Erythroblast (primary cell): ENCODE data around the gene MTHFD1.

Source experiments
- DNase-seq, 2 experiments: peaks; one replicate each; lab custom pipeline; 2025; lab: John Stamatoyannopoulos, UW
- GATA1 ChIP-seq: IDR thresholded peaks from 2 replicates; pipeline ENCODE4 v1.6.1; 2011; ENCODE audit warnings: low read depth, mild to moderate bottlenecking, control low read depth, low read length, moderate library complexity
- POLR2A ChIP-seq: IDR thresholded peaks from 2 replicates; pipeline ENCODE4 v1.6.1; 2011; ENCODE audit warnings: mild to moderate bottlenecking, low read length

MTHFD1 gene

DNA sequence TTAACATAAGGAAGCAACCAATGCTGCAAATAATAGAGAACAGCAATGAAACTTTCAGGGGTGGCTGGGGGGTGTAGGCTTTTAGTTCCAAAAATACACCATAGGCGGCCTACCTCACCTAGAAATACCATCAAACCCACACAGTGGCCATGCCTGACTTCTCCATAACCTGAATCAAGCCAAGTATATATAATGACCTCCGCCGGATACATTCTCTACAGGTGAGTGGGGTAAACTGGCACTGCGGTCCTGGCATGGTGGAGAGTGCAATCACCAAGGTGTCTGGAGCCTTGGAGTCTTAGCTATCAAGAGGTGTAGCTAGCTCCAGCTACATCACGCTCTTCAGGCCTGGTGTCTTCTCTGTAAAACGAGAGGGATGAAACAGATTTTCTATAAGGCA is 114.3 kb downstream of the MTHFD1 start:
- TF ChIP-seq GATA1, result no peak
- TF ChIP-seq POLR2A, result no peak
- DNase-seq, result no peak

GRCh38 chr14:64502887-64503433 is 114.8 kb downstream of the MTHFD1 start:
- no peak for TF ChIP-seq GATA1
- TF ChIP-seq POLR2A, result no peak
- DNase-seq, result peak; percentile 67 to 73

GRCh38 chr14:64503434-64504309 is 115.5 kb downstream of the MTHFD1 start, which contains the start of gene ZBTB25:
Gene ZBTB25, minus strand, starts transcription at chr14:64503838. Its CDS starts 13,305 bp downstream, at chr14:64490533.
- peak; percentile 94 for DNase-seq
- peak; percentile 82 for TF ChIP-seq POLR2A
- TF ChIP-seq GATA1, result no peak

GRCh38 chr14:64504310-64504896 is 116.2 kb downstream of the MTHFD1 start, which contains the start of gene ZBTB1:
Gene ZBTB1, plus strand, starts transcription at chr14:64504770. Its CDS starts 16,735 bp downstream, at chr14:64521505.
- peak; percentile 87 to 90 for DNase-seq
- TF ChIP-seq GATA1, result no peak
- no peak for TF ChIP-seq POLR2A

- DNase-seq, result peak; percentile 89 to 91
- TF ChIP-seq GATA1 (no peak), POLR2A (no peak)
These were observed 117.0 kb downstream of the MTHFD1 start for GRCh38 chr14:64504897-64505794.

- TF ChIP-seq GATA1 (no peak), POLR2A (no peak)
- no peak for DNase-seq
These were observed 118.6 kb downstream of the MTHFD1 start for GRCh38 chr14:64506721-64507120.

DNA sequence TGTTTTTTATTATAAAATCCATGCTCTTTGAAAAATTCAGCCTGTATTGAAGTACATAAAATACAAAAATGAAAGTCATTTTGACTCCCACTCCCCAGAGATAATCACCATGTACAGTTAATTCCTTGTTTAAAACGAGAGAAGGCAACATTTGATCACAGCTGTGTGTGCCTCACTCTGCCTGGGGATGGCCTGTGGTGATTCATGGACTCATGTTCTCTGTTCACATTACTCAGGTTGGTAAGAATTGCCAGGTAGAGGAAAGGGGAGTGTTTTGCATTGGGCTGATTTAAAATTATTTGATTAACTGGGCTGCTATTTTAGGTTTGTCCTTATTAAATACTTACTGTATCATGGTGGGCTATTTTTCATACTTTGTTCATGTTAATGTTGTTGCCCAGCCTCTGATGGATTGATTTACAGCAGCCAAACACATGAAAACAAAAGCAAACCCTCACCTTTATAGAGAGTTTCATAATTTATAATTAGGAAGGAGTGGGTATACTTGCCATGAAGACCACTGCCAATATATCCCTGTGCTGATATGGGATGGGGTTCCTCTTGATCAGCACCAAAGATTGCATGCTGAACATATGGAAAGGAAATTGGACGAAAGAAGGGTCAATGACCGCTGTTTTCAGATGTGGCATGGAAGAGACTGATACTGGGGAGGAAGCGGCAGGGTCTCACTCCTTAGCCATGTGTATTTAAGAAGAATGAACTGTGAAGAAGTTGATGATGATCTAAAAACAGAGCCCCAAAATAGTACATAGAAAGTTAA is 119.4 kb downstream of the MTHFD1 start:
- TF ChIP-seq GATA1 (no peak), POLR2A (no peak)
- DNase-seq, result peak in 1 of 2 experiments; percentile 16

- no peak for TF ChIP-seq POLR2A
- no peak for TF ChIP-seq GATA1
- DNase-seq, result no peak
These were observed 120.1 kb downstream of the MTHFD1 start for GRCh38 chr14:64508215-64508776.

DNA sequence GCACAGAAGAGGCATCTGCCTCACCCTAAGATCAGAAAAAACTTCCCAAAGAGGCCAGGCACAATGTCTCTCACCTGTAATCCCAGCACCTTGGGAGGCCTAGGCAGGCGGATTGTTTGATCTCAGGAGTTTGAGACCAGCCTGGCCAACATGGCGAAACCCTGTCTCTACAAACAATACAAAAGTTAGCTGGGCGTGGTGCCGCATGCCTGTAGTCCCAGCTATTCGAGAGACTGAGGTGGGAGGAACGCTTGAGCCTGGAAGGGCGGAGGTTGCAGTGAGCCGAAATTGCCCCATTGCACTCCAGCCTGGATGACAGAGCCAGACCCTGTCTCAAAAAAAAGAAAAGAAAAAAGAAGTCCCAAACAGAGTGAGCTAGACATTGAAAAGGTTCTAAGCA is 120.9 kb downstream of the MTHFD1 start:
- DNase-seq, result no peak
- TF ChIP-seq GATA1 (no peak), POLR2A (no peak)
